AG10803 (cell line): ENCODE data around the gene NET1.

ENCODE experiments used
- DNase-seq: peaks from one replicate; pipeline ENCODE4 v3.0.0; 2010; ENCODE audit warnings: low read depth
- H3K4me3 ChIP-seq: 2 replicates; pipeline ENCODE4 v1.5.1; 2011; ENCODE audit warnings: mild to moderate bottlenecking, low read length, control low read depth
- CTCF ChIP-seq: conservative IDR thresholded peaks from 2 replicates; pipeline ENCODE4 v1.5.1; 2011; ENCODE audit warnings: mild to moderate bottlenecking, low read length, control low read depth, inconsistent platforms

The NET1 gene

DNA sequence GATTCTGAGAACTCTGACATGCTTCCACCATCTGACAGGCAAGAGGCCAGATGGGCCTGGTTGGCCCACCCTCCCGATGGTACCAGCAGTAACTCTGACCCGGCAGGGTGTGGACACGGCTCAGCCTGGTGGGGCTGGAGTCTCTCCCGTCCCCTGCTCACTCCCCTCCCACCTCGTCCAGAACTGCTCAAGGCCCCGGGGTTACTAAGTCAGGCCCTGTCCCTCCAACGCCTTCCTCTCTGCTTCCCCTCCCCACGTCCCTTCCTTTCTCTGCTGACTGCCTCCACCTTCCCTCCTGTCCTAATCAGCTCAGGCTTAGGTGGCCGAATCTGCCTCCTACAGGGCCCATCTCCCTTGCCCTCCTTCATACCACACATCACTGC, 74.5 kb downstream of the NET1 start:
- H3K4me3 ChIP-seq, result no peak overlapping the region
- DNase-seq, result no peak
- TF ChIP-seq CTCF, result no peak

- H3K4me3 ChIP-seq, result no peak overlapping the region
- DNase-seq, result no peak
- no peak for TF ChIP-seq CTCF
Measured at GRCh38 chr10:5488272-5489161, 76.2 kb downstream of the NET1 start.

GRCh38 chr10:5490032-5490431, 77.7 kb downstream of the NET1 start:
- no peak for TF ChIP-seq CTCF
- DNase-seq, result no peak
- H3K4me3 ChIP-seq, result no peak overlapping the region

GRCh38 chr10:5490698-5491464, 78.5 kb downstream of the NET1 start:
- no peak for TF ChIP-seq CTCF
- H3K4me3 ChIP-seq, result no peak overlapping the region
- DNase-seq, result no peak

DNA sequence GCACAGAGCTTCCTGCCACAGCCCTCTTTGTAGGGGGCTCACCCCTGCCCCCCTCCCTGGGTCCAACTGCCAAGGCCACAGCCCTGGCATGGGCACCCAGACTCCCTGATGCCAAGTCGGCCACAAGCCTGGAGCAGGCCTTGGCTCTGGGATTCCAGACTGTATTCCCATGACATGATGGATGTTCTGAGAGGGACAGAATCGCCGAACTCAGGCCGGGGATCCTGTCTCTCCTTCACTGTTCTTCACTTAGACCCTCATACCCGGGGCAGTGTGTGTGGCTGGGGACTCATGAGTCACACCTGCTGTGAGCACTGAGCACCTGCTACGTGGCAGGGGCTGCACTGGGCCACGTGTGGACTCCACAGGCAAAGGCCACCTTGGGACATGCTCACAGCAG, 79.1 kb downstream of the NET1 start:
- no peak for TF ChIP-seq CTCF
- H3K4me3 ChIP-seq, result no peak overlapping the region
- no peak for DNase-seq

DNA sequence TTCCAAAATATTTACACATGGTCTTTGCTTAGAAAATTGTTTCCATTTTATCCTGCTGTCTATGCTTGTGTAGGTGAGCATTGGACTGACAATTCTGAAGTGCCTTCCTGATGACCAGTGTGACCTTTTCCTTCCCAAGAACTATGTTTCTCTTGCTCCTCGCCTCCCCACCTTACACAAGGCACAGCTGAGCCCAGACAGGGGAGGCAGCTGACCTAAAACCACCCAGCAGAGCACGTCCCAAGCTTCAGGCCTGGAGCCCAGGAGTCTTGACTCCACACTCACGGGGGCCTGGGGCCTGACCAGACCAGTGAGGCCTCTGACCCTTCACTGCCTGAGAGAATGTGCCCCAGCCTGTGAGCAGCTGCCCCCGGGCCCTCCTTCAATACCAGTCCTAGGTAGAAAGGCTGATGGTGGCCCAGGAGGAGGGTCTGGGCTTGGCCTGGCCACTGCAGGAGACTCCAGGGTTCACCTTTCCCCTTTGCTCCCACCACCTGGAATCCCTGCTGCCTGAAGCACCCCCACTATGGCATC, 80.0 kb downstream of the NET1 start:
- no peak overlapping the region for H3K4me3 ChIP-seq
- TF ChIP-seq CTCF, result no peak
- no peak for DNase-seq
